Measurements from ENCODE around the gene SVBP.
A peak's percentile ranks its signal among the peaks of the same experiment; 100 is the strongest.

Gene SVBP

DNA sequence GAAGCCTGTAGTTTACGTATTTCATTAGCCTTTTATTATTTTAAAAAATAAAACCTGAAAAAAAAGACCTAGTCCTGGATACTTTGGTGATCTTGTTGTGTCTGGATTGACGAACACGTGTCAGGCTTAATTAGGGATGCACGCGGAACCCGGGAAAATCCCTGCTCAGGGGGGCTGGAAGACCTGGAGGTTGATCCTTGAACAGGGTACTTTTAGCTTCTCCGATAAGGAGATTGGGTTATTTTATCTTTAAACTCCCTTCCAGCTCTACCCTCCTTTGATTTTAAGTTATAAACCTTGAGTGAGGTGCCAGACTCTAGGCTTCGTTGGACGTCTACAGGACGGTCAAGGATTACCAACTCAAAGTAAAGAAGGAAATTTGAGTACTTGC lies 28.7 kb upstream of the SVBP start:
- POLR2A ChIA-PET, result interaction anchor here (0.5 to 3.1 kb wide), 42 partner anchors 8 to 1126 kb away, joined by 3 to 75 read pairs (median 4); partner anchors contain the start of genes C1orf50, ERMAP, HYI and P3H1
- DNase-seq (ENCODE audit: extremely low spot score), result no peak
- TF ChIP-seq CTBP1 (IDR thresholded peaks at IDR 0.05; ENCODE audit: borderline replicate concordance) (no peak), L3MBTL2 (conservative IDR thresholded peaks at IDR 0.05) (peak; percentile 83)
- CTCF ChIA-PET, result interaction anchor here (0.5 to 1.6 kb wide), 8 partner anchors 10 to 1273 kb away, joined by 3 to 7 read pairs (median 3); no protein-coding TSS in a partner anchor

GRCh38 chr1:42845193-42845592 lies 28.0 kb upstream of the SVBP start:
- DNase-seq (ENCODE audit: extremely low spot score), result no peak
- ChIA-PET POLR2A (interaction anchor here (1.8 to 2.7 kb wide), 7 partner anchors 10 to 79 kb away, joined by 12 to 75 read pairs (median 26); partner anchors contain the start of genes C1orf50, ERMAP, P3H1 and SVBP), CTCF (no interaction called here)
- no peak for TF ChIP-seq BHLHE40 (IDR thresholded peaks at IDR 0.05; ENCODE audit: borderline replicate concordance)
- no peak for TF ChIP-seq L3MBTL2 (conservative IDR thresholded peaks at IDR 0.05)
- no peak for TF ChIP-seq SP1 (IDR thresholded peaks at IDR 0.05)
- no peak for TF ChIP-seq FOXA1 (IDR thresholded peaks at IDR 0.05)
- TF ChIP-seq FOXM1 (IDR thresholded peaks at IDR 0.05; ENCODE audit: borderline replicate concordance), result no peak
- TF ChIP-seq, protein P1, sequence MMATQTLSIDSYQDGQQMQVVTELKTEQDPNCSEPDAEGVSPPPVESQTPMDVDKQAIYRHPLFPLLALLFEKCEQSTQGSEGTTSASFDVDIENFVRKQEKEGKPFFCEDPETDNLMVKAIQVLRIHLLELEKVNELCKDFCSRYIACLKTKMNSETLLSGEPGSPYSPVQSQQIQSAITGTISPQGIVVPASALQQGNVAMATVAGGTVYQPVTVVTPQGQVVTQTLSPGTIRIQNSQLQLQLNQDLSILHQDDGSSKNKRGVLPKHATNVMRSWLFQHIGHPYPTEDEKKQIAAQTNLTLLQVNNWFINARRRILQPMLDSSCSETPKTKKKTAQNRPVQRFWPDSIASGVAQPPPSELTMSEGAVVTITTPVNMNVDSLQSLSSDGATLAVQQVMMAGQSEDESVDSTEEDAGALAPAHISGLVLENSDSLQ (IDR thresholded peaks at IDR 0.05), result no peak
- TF ChIP-seq LEF1 (IDR thresholded peaks at IDR 0.05; ENCODE audit: borderline replicate concordance), result no peak
- TF ChIP-seq CTBP1 (IDR thresholded peaks at IDR 0.05; ENCODE audit: borderline replicate concordance), result no peak
- no peak for TF ChIP-seq HDGF (IDR thresholded peaks at IDR 0.05; ENCODE audit: borderline replicate concordance)
- no peak for TF ChIP-seq SUZ12 (IDR thresholded peaks at IDR 0.05)
- no peak for TF ChIP-seq ZNF384 (IDR thresholded peaks at IDR 0.05)
- no peak for TF ChIP-seq FOXK2 (IDR thresholded peaks at IDR 0.05)
- TF ChIP-seq TARDBP (IDR thresholded peaks at IDR 0.05), result no peak
- no peak for TF ChIP-seq ARNT (IDR thresholded peaks at IDR 0.05)
- TF ChIP-seq ELF4 (IDR thresholded peaks at IDR 0.05), result no peak

- no peak for DNase-seq (ENCODE audit: extremely low spot score)
- TF ChIP-seq SP1 (IDR thresholded peaks at IDR 0.05) (no peak), FOXM1 (IDR thresholded peaks at IDR 0.05; ENCODE audit: borderline replicate concordance) (no peak), NFRKB (IDR thresholded peaks at IDR 0.05) (no peak), CTBP1 (IDR thresholded peaks at IDR 0.05; ENCODE audit: borderline replicate concordance) (no peak), LEF1 (IDR thresholded peaks at IDR 0.05; ENCODE audit: borderline replicate concordance) (no peak), ZNF384 (IDR thresholded peaks at IDR 0.05) (no peak), TARDBP (IDR thresholded peaks at IDR 0.05) (no peak), ELF4 (IDR thresholded peaks at IDR 0.05) (no peak), SUZ12 (IDR thresholded peaks at IDR 0.05) (no peak), FOXA1 (IDR thresholded peaks at IDR 0.05) (no peak), HDGF (IDR thresholded peaks at IDR 0.05; ENCODE audit: borderline replicate concordance) (no peak), ARNT (IDR thresholded peaks at IDR 0.05) (no peak), BHLHE40 (IDR thresholded peaks at IDR 0.05; ENCODE audit: borderline replicate concordance) (no peak)
- POLR2A ChIA-PET, result no interaction called here
- CTCF ChIA-PET, result no interaction called here
Measured at GRCh38 chr1:42844592-42845140, 27.5 kb upstream of the SVBP start.

DNA sequence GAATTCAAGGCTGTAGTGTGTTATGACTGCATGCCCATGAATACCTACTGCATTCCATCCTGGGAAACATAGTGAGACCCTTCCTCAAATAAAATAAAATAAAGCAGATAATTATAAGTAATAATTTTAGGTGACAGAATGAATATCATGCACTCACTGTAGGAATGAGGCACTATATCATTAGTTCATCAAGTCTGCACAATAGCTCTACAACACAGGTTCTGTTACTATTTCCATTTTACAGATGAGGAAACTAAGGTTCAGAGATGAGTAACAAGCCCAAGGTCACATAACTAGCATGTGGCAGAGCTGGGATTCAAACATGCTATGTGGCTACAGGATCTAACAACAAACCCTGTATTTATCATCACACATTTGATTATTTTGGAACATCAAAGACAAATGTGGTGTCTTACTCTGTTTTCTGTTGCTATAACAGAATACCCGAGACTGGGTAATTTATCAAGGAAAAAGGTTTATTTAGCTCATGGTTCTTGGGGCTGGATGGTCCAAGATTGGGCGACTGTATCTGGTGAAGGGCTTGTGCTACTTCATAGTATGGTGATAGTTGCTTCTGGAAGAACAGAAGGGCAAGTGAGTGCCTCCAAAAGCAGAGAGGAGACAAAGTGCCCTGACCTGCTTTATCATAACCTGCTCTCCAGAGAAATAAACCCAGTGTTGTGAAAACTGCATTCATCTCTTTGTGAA lies 24.4 kb upstream of the SVBP start:
- no peak for DNase-seq (ENCODE audit: extremely low spot score)
- ChIA-PET POLR2A (no interaction called here), CTCF (no interaction called here)
- TF ChIP-seq HDGF (IDR thresholded peaks at IDR 0.05; ENCODE audit: borderline replicate concordance) (no peak), SP1 (IDR thresholded peaks at IDR 0.05) (no peak), ZNF384 (IDR thresholded peaks at IDR 0.05) (no peak), L3MBTL2 (conservative IDR thresholded peaks at IDR 0.05) (no peak), CTBP1 (IDR thresholded peaks at IDR 0.05; ENCODE audit: borderline replicate concordance) (no peak), ELF4 (IDR thresholded peaks at IDR 0.05) (no peak), FOXA1 (IDR thresholded peaks at IDR 0.05) (no peak), ARNT (IDR thresholded peaks at IDR 0.05) (no peak)
- TF ChIP-seq, protein P1 (IDR thresholded peaks at IDR 0.05), result no peak

- no peak for DNase-seq (ENCODE audit: extremely low spot score)
- no peak for TF ChIP-seq LEF1 (IDR thresholded peaks at IDR 0.05; ENCODE audit: borderline replicate concordance)
- TF ChIP-seq CTBP1 (IDR thresholded peaks at IDR 0.05; ENCODE audit: borderline replicate concordance), result no peak
- no peak for TF ChIP-seq ELF4 (IDR thresholded peaks at IDR 0.05)
- TF ChIP-seq NFRKB (IDR thresholded peaks at IDR 0.05), result no peak
- no peak for TF ChIP-seq L3MBTL2 (conservative IDR thresholded peaks at IDR 0.05)
- no peak for TF ChIP-seq BHLHE40 (IDR thresholded peaks at IDR 0.05; ENCODE audit: borderline replicate concordance)
- TF ChIP-seq, protein P1 (IDR thresholded peaks at IDR 0.05), result no peak
- TF ChIP-seq ARNT (IDR thresholded peaks at IDR 0.05), result no peak
- no peak for TF ChIP-seq ZNF384 (IDR thresholded peaks at IDR 0.05)
- no peak for TF ChIP-seq SP1 (IDR thresholded peaks at IDR 0.05)
- TF ChIP-seq TARDBP (IDR thresholded peaks at IDR 0.05), result no peak
- TF ChIP-seq FOXA1 (IDR thresholded peaks at IDR 0.05), result no peak
- TF ChIP-seq SUZ12 (IDR thresholded peaks at IDR 0.05), result no peak
- CTCF ChIA-PET, result no interaction called here
- POLR2A ChIA-PET, result no interaction called here
Measured at GRCh38 chr1:42841010-42841409, 23.8 kb upstream of the SVBP start.

All from HEK293T (cell line).